Right lung (tissue), 10 donors: ENCODE measurements around the gene P4HB. TPM values are rescaled to one million over a fixed set of nuclear protein-coding genes. Genes with fewer than 3 reads are reported as not detected.

ENCODE experiments used
- DNase-seq, 2 donors: peaks; one replicate each; pipeline ENCODE4 v3.0.0-alpha.2; 2013
- long read RNA-seq, 8 donors: transcript quantifications; one replicate each; lab custom pipeline, GENCODE V29; 2026
- polyA plus RNA-seq, 5 donors: library from polyadenylated mRNA; unstranded; fragments of 120-200 nt; gene quantifications; one replicate each; pipeline versions ENCODE4 v1.2.1 to v1.2.3, GENCODE V29; 2013; ENCODE audit warnings: inconsistent platforms in 1 of 5, low replicate concordance in 1 of 5; ENCODE audit not compliant: insufficient read length in 5 of 5, insufficient read depth in 1 of 5

The P4HB gene
- polyA plus RNA-seq, result 100 to 1,000 TPM; 405 to 645 (median 548) TPM
- long read RNA-seq, donor 1, transcript P4HB-201 (11 exons, 2,603 nt), result major isoform, 196 of 289 reads
- long read RNA-seq, donor 1, transcript P4HB-210 (5 exons, 765 nt), result minor isoform, 8 of 289 reads
- long read RNA-seq, donor 1, transcript P4HB-215 (3 exons, 493 nt), result minor isoform, 21 of 289 reads
- long read RNA-seq, donor 1, transcript P4HB-204 (2 exons, 872 nt), result minor isoform, 19 of 289 reads
- long read RNA-seq, donor 1, partial matches to known transcripts, result 24 of 289 reads
- long read RNA-seq, donor 1, other reads (novel, unspliced or antisense), result 12 of 289 reads
- long read RNA-seq, donor 2, transcript P4HB-201 (11 exons, 2,603 nt), result major isoform, 96 of 112 reads
- long read RNA-seq, donor 2, transcript P4HB-204 (2 exons, 872 nt), result minor isoform, 9 of 112 reads
- long read RNA-seq, donor 2, partial matches to known transcripts, result 0 of 112 reads
- long read RNA-seq, donor 2, other reads (novel, unspliced or antisense), result 0 of 112 reads
- long read RNA-seq, donor 3, transcript P4HB-201 (11 exons, 2,603 nt), result major isoform, 101 of 140 reads
- long read RNA-seq, donor 3, transcript P4HB-215 (3 exons, 493 nt), result minor isoform, 8 of 140 reads
- long read RNA-seq, donor 3, transcript P4HB-208 (2 exons, 914 nt), result minor isoform, 8 of 140 reads
- long read RNA-seq, donor 3, transcript P4HB-204 (2 exons, 872 nt), result minor isoform, 12 of 140 reads
- long read RNA-seq, donor 3, partial matches to known transcripts, result 6 of 140 reads
- long read RNA-seq, donor 3, other reads (novel, unspliced or antisense), result 0 of 140 reads
- long read RNA-seq, donor 4, transcript P4HB-215 (3 exons, 493 nt), result minor isoform, 5 of 151 reads
- long read RNA-seq, donor 4, transcript P4HB-204 (2 exons, 872 nt), result minor isoform, 20 of 151 reads
- long read RNA-seq, donor 4, transcript P4HB-201 (11 exons, 2,603 nt), result major isoform, 93 of 151 reads
- long read RNA-seq, donor 4, transcript P4HB-210 (5 exons, 765 nt), result minor isoform, 5 of 151 reads
- long read RNA-seq, donor 4, partial matches to known transcripts, result 15 of 151 reads
- long read RNA-seq, donor 4, other reads (novel, unspliced or antisense), result 9 of 151 reads
- long read RNA-seq, donor 5, transcript P4HB-210 (5 exons, 765 nt), result minor isoform, 7 of 223 reads
- long read RNA-seq, donor 5, transcript P4HB-204 (2 exons, 872 nt), result minor isoform, 23 of 223 reads
- long read RNA-seq, donor 5, transcript P4HB-201 (11 exons, 2,603 nt), result major isoform, 136 of 223 reads
- long read RNA-seq, donor 5, transcript P4HB-215 (3 exons, 493 nt), result minor isoform, 10 of 223 reads
- long read RNA-seq, donor 5, partial matches to known transcripts, result 27 of 223 reads
- long read RNA-seq, donor 5, other reads (novel, unspliced or antisense), result 10 of 223 reads
- long read RNA-seq, donor 6, transcript P4HB-215 (3 exons, 493 nt), result minor isoform, 6 of 257 reads
- long read RNA-seq, donor 6, transcript P4HB-204 (2 exons, 872 nt), result minor isoform, 17 of 257 reads
- long read RNA-seq, donor 6, transcript P4HB-201 (11 exons, 2,603 nt), result major isoform, 188 of 257 reads
- long read RNA-seq, donor 6, partial matches to known transcripts, result 31 of 257 reads
- long read RNA-seq, donor 6, other reads (novel, unspliced or antisense), result 10 of 257 reads
- long read RNA-seq, donor 7, transcript P4HB-204 (2 exons, 872 nt), result minor isoform, 12 of 216 reads
- long read RNA-seq, donor 7, transcript P4HB-215 (3 exons, 493 nt), result minor isoform, 8 of 216 reads
- long read RNA-seq, donor 7, transcript P4HB-210 (5 exons, 765 nt), result minor isoform, 8 of 216 reads
- long read RNA-seq, donor 7, transcript P4HB-201 (11 exons, 2,603 nt), result major isoform, 161 of 216 reads
- long read RNA-seq, donor 7, partial matches to known transcripts, result 6 of 216 reads
- long read RNA-seq, donor 7, other reads (novel, unspliced or antisense), result 13 of 216 reads
- long read RNA-seq, donor 8, transcript P4HB-201 (11 exons, 2,603 nt), result major isoform, 58 of 76 reads
- long read RNA-seq, donor 8, partial matches to known transcripts, result 0 of 76 reads
- long read RNA-seq, donor 8, other reads (novel, unspliced or antisense), result 6 of 76 reads

DNA sequence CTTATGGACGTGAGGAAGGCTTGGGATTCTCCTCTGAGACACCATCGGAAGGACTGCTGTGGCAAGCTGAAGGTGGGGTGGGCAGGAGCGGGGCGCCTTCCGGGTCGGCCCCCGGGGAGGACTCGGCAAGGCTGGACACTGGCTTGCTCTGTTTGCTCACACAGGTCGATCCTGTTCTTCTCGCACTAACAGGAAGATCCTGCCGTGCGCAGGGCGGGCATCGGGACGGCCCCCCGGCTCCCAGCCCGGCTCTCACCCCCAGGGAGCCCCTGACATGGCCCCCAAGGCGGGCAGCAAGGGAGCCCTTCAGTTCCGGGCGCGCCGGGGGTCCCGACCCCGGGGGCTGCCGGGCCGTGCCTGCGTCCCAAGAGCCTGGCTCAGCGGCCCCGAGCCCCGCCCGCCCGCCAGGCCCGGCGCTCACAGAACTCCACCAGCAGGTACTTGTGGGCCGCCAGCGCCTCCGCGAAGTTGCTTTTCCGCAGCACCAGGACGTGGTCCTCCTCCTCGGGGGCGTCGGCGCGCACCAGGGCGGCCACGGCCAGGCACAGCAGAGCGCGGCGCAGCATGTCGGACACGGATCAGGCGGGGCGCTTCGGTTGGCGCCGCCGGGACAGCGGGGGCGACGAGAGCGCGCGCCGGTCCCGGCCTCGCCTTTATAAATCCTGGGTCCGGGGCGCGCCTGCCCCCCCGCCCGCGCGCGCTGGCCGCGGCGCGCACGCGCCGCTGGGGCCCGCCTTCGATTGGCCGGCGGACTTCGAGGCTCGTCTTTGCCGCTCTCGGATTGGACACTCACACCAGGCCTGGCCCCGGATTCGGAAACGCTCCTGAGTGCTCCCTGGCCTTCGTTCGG lies at the start of gene P4HB:
Gene P4HB, minus strand, starts transcription at position 630 of the 850 bp plus-strand sequence. Its CDS starts 64 bp downstream, at position 566.
- DNase-seq, result no peak

GRCh38 chr17:81909231-81909630 lies 48.9 kb upstream of the P4HB start:
- no peak for DNase-seq

- no peak for DNase-seq
Measured at GRCh38 chr17:81908793-81909192, 48.5 kb upstream of the P4HB start.

GRCh38 chr17:81907219-81908145 lies 47.1 kb upstream of the P4HB start:
- DNase-seq, result no peak

GRCh38 chr17:81906476-81907218 lies 46.3 kb upstream of the P4HB start:
- no peak for DNase-seq

GRCh38 chr17:81905993-81906392 lies 45.7 kb upstream of the P4HB start:
- DNase-seq, result no peak

GRCh38 chr17:81905424-81905875 lies 45.1 kb upstream of the P4HB start:
- no peak for DNase-seq

DNA sequence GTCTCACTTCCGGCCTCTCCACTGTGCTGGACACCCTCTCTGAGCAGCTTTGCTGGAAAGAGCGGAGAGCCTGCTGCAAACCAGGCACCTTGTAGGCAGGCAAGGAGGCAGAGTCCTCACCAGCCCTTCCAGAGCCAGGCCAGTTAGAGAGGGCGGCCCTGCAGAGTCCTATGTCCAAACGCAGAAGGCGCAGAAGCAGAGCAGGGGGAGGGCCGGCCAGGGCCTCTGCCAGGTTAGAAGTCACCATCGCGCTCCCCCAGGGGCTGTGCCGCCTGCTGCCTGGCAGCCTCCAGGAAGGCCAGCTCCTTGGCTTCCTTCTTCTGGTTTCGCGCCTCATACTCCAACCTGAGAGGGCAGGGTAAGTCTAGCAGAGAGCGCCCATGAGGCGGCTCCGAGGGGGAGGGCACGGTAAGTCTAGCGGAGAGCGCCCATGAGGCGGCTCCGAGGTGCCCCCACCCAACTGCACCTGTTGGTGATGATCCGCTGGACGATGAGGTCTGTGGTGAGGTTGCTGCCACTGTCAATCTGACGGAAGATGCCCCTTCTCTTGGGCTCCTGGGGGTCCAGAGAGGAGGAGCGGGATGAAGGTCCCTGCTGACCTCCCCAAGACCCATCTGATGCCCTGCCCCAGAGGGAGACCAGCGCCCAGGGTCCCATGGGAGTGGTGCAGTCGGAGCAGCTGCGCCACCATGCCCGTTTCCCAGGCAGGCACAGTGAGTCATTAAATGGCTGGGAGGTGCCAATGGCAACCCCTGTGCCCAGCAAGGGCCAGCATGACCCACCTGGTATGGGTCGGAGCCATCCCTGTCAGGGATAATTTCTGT lies 44.5 kb upstream of the P4HB start:
- DNase-seq, result no peak

- no peak for DNase-seq
Measured at GRCh38 chr17:81903896-81904599, 43.7 kb upstream of the P4HB start.

- no peak for DNase-seq
Measured at GRCh38 chr17:81903415-81903831, 43.1 kb upstream of the P4HB start.

- no peak for DNase-seq
Measured at GRCh38 chr17:81902653-81903414, 42.5 kb upstream of the P4HB start.

GRCh38 chr17:81902023-81902652 lies 41.8 kb upstream of the P4HB start, which contains the start of gene NPB:
Gene NPB (plus strand): TSS chr17:81902238. CDS start chr17:81902278, 40 bp downstream.
- DNase-seq, result no peak

GRCh38 chr17:81901167-81902022 lies 41.1 kb upstream of the P4HB start:
- DNase-seq, result no peak
